NCI-H1417 (cell line): ENCODE measurements around the gene CLTCL1.
"Not testable (repeated sequence)": the region's sequence is repeated elsewhere in the genome, so short reads cannot be mapped to it uniquely, and the experiment has no call there.

ENCODE experiments used
- DNase-seq, 3 experiments: peaks; one replicate each; lab custom pipeline; 2025; lab: John Stamatoyannopoulos, UW

CLTCL1 gene

GRCh38 chr22:19291580-19292457 lies at the start of gene CLTCL1:
Gene CLTCL1, minus strand, starts transcription at chr22:19291719. Its CDS starts 78 bp downstream, at chr22:19291641.
- peak; percentile 57 to 77 (median 68) for DNase-seq

- DNase-seq = no peak
Observed at GRCh38 chr22:19337137-19337536, 45.6 kb upstream of the CLTCL1 start.

GRCh38 chr22:19336133-19337075 lies 44.9 kb upstream of the CLTCL1 start:
- no peak for DNase-seq

GRCh38 chr22:19331975-19332374 lies 40.5 kb upstream of the CLTCL1 start:
- no peak for DNase-seq

- no peak for DNase-seq
Observed at GRCh38 chr22:19331474-19331873, 40.0 kb upstream of the CLTCL1 start.

- no peak for DNase-seq
Observed at GRCh38 chr22:19330865-19331418, 39.4 kb upstream of the CLTCL1 start.

GRCh38 chr22:19330205-19330604 lies 38.7 kb upstream of the CLTCL1 start:
- DNase-seq = not testable (repeated sequence)

GRCh38 chr22:19329454-19329853 lies 37.9 kb upstream of the CLTCL1 start:
- DNase-seq = no peak

GRCh38 chr22:19325296-19325948 lies 33.9 kb upstream of the CLTCL1 start:
- DNase-seq = no peak

GRCh38 chr22:19323420-19323819 lies 31.9 kb upstream of the CLTCL1 start:
- not testable (repeated sequence) for DNase-seq

- DNase-seq = no peak
Observed at GRCh38 chr22:19321757-19322156, 30.2 kb upstream of the CLTCL1 start.

GRCh38 chr22:19320136-19320535 lies 28.6 kb upstream of the CLTCL1 start:
- DNase-seq = not testable (repeated sequence)

GRCh38 chr22:19319281-19319680 lies 27.8 kb upstream of the CLTCL1 start:
- DNase-seq = no peak

GRCh38 chr22:19317865-19318264 lies 26.3 kb upstream of the CLTCL1 start:
- DNase-seq = no peak

- DNase-seq = no peak
Observed at GRCh38 chr22:19307872-19308271, 16.4 kb upstream of the CLTCL1 start.

- not testable (repeated sequence) for DNase-seq
Observed at GRCh38 chr22:19306535-19306934, 15.0 kb upstream of the CLTCL1 start.

GRCh38 chr22:19304547-19304946 lies 13.0 kb upstream of the CLTCL1 start:
- DNase-seq = no peak

GRCh38 chr22:19303785-19304184 lies 12.3 kb upstream of the CLTCL1 start:
- DNase-seq = no peak

GRCh38 chr22:19295733-19296132 lies 4.2 kb upstream of the CLTCL1 start:
- no peak for DNase-seq

GRCh38 chr22:19292458-19293230 lies 1.1 kb upstream of the CLTCL1 start:
- peak; percentile 11 to 59 (median 44) for DNase-seq

- DNase-seq = peak in 2 of 3 experiments; percentile 55 to 67
Observed at GRCh38 chr22:19291218-19291579, 320 bp downstream of the CLTCL1 start.
